EL (cell line): ENCODE measurements around the gene IL12A.

Source experiments
- DNase-seq: peaks from one replicate; pipeline ENCODE4 v3.0.0-alpha.2; 2016

The IL12A gene

DNA sequence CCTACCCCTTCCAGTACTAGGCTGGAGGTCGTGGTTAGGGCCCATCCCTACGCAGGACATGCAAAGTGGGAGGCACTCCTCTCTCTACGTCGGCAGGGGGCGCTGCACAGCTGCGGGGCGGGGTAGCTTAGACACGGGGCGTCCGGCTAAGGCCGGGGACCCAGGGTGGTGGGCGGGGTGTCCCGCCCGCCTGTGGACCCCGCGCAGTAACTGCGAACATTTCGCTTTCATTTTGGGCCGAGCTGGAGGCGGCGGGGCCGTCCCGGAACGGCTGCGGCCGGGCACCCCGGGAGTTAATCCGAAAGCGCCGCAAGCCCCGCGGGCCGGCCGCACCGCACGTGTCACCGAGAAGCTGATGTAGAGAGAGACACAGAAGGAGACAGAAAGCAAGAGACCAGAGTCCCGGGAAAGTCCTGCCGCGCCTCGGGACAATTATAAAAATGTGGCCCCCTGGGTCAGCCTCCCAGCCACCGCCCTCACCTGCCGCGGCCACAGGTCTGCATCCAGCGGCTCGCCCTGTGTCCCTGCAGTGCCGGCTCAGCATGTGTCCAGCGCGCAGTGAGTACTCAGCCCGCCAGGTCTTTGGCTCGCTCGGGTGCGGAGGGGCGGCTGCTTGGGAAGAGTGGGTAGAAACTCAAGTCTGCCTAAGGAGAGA lies at the start of gene IL12A:
Gene IL12A (plus strand): TSS at position 219 of the 655 bp plus-strand sequence.
- DNase-seq: peak; percentile 83

DNA sequence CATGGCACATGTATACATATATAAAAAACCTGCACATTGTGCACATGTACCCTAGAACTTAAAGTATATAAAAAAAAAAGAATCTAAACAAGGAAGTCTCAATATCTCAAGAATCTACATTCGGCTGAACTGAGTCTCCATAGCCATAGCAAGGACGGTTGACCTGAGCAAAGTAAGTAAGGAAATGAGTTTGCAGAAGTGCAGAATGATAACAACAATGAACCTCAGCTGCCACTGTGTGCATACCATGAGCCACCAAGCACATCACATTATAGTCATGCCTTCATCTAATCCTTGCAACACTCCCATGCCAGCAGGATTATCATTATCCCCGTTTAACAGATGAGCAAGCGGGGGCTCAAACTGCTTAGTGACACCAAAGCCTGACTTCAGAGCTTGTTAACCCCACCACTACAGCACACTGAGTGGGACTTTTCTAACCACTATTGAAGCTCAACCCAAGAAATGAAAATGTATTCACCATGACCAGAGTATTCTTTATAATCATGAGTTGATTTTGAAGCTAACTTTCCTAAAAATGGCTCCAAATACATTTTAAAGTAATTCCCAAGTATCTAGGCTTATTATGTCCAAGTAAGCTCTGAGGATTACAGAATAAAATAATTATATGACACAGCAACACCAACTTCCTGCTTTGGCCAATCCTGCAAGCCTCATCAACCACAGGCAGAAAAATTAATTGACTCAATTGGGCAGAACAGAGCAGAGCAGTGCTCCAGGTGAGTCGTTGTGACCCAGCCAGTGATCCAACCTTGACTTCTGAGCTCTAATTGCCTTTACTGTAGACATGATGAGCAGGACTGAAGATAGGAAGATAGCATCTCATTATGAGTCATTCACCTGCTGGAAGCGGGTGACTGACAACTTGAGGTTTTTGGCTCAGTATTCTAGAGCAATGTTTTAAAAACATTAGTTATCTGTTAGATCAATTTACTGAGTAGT lies 47.3 kb upstream of the IL12A start:
- DNase-seq: peak; percentile 40

DNA sequence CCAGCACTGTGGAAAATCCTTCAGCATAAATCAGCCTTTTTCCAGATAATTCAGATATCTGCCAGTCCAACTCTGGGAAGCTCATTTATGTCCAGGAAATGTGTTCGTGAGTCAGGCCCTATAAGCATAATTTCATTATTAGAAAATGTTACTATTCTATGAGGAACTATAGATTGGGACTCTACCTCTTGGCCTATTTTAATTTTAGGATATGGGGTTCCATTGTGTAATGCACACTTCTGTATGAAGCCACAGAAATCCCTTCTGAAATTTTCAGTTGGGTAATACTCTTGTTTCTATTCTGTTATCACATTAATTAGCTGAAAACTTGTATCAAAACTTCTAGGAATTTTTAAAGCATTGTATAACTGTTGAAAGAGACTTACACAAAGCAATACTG lies 43.9 kb upstream of the IL12A start:
- DNase-seq: no peak

DNA sequence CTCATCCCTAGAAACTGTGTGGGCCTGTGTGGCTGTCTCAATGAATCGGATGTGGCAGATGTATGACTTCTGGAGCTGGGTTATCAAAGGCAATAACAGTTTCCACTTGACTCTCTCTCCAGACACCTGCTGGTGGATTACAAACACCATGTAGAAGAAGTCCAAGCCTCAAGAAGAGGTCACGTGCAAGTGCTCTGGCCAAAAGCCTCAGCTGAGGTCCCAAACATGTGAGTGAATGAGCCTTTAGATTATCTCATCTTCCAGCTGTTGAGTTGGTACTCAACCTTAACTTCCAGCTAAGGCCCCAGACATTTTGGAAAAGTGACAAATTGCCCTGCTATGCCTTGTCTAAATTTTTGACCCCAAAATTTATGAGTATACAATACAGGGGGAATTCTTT lies 42.7 kb upstream of the IL12A start:
- DNase-seq: no peak

DNA sequence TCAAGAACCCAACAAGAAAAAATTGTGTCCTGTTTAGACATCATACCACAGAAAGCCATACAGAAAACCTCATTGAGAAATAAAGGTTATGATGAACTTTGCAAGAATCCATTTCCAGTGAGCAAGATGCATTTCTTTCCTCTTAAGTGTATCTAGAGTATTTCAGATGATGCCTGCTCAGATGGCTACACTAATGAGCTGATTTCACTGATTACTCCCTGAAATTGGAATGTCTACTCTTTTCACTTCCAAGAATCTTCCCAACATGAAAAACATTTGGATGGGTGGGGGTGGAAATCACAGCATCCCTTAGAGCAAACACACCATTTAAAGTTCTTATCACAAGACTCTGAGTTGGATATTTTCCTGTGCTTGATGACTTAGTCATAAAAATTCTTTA lies 41.4 kb upstream of the IL12A start:
- peak; percentile 93 for DNase-seq

DNA sequence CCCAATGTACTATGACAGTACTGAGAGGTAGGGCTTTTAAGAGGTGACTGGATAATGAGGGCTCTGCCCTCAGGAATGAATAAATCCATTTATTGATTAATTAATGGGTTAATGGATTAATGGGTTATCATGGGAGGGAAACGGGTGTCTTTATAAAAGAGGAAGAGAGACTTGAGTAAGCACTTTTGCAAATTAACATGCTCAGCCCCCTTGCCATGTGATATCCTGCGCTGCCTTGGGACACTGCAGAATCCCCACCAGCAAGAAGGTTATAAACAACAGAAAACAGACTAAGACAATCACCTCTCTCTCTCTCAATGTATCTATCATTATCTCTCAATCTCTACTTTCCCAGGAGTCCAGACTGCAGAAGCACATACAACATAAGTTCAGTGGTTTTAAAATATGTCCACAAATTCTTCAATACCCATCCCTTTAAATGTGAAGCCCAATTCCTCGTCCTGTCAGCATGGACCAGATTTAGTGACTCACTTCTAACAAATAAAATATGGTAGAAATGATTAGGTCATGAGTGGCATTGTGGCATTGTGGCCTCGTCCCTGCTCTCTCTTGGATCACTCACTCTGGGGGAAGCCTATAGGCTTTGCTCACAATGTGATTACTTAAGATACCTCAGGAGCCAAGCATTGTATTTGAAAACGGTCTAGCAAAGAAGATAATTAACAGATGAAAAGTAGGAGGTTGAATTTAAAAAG lies 40.0 kb upstream of the IL12A start:
- DNase-seq: peak; percentile 79

DNA sequence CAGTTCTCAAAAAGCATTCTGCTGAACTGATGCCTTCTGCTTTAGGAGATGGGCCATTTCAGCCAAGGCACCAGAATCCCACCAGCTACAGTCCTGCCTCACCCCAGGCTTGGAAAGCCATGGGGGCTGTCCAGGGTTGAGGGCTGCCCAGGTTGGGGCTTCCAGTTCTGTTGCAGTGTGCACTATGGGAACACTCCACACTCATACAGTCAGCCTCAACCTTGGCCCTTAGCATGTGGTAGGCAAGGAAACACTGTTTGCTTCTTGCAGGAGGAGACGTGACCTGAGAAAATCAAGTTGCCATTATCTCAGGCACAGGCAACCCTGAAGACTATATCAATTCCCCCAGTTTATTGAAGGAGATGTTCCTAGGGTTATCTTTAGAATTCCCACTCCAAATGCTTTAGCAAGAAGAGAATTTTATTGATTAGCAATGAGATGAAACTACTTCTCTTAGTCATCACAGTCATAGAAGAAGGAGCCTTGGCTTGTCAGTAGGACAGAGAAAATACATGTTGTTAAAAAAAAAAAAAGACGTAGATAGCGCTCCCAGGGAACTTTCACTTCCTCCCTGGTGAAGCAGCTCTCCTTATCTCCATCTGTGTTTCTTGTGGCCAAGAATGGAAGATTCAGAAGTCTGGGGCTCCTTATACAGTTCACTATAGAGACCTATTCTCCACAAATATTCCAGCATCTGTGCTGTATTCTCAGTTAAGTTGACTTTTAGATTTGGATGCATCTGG lies 38.3 kb upstream of the IL12A start:
- no peak for DNase-seq

DNA sequence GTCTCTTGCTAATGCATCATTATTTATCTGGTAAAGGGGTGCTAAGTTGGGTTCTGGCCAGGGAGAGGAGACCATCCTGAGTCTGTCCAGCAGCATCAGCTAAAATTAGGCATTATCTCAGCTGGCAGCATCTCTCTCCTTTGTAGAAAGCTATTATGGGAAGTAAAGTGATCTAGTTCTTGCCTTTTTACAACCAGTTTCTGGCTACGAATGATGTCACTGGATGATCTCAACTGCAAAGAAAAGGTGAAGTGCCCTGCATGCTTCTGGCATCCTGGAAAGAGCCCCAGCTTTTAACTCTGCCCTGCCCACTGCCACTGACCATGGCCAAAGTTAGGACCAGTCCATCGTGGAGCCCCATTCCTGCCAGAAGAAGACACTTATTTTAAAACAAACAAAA lies 37.1 kb upstream of the IL12A start:
- DNase-seq: no peak

DNA sequence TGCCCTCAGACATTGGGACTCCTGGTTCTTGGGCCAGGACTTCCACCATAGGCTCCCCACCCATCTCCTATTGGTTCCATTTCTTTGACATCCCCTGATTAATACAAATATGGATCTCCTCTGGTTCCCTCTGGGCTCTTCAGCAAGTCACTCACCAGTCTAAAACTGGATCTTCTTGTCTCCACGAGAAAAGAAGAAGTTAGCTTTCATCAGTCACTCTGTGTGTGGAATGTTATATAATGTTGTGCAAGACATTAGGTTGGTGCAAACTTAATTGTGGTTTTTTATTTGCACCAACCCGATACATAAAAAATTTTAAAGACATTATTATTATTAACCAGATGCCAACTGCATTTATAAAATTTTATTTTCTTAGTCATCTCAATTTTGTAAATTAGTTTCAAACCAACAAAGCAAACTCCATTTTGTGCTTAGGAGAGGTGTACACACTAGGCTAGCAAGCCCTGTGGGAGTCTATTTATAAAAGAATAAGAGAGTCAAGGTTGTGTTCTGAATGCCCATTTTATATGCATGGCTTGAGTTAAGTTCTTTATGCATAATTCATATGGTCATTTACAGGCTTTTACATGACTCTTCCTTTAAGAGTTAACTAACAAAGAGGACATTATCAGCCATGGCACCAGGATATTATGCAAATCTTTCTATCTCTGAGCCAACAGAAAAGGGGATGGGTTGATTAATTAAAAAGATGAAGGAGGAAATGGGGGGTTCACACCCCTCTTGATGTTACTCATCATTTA lies 35.1 kb upstream of the IL12A start:
- DNase-seq: no peak

DNA sequence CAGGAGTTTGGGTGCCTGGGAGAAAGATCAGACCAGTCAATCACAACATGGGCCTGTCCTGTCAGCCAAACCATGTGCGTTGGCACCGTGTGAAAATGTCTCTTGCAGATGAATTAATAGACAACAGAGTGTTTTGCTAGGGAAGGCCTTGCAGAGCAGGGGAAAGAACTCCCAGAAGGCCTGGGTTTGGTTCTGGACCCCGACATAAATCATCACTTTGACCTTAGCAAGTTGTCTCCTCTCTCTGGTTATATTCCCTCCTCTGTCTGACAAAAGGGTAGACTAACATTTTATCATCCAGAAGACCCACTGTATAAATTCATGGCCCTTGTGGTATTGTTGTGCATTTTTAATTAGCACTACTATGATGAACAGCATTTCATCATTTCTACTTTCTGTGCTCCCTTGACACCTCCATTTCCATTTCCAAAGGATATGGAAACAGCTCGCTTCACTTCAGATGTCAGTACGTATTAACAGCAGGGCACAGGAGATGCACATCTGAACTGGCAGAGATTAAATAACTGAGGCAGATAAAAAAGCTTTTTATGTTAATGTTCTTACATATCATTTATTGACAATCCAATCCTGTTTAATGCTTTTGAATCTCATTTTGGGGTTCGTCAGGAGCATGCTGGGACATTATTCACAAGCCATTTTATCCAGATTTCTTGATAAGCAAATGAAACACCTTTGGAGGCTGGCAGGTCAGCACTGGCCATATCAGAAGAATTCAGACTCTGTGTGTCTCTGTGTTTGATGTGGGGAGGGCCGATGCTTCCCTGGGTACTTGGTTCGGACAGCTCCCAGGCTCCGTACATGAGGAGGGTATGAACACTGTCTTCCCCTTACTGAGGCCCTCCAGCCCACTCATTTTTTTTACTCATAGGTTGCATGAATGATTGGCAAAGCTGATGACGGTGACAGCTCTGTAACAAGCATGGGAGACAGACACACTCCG lies 28.2 kb upstream of the IL12A start:
- no peak for DNase-seq

DNA sequence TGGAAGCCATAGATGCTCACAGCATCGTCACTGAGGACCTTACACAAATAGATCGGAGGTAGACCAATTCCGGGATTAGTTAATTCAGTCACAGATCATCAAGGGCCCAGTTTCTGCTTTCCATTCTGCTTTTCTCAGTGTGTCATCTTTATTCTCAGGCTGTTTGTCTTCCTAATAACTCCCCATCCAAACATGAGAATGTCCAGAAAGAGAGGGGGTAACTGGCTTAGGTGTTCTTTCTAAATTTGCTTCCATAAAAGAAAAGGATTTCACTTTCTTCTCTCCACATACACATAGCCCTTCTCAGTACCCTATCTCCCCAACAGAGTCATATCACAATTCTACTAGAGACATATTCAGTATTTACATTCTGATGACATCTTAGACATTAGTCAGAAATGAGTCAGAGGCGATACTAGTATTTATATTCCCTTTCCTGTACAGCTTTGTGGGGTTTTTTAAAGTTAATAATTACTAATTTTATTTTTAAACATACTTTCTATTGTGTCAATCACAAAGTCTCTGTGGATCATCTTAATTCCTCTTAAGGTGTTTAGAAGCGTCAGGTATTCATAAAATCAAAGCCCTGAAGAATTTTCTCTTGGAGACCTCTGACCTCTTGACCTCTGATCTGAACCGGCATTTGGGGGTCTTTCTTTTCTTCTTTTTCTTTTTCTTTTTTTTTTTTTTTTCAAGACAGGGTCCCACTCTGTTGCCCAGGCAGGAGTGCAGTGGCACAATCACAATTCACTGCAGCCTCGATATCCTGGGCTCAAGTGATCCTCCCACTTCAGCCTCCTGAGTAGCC lies 24.3 kb upstream of the IL12A start:
- peak; percentile 85 for DNase-seq

DNA sequence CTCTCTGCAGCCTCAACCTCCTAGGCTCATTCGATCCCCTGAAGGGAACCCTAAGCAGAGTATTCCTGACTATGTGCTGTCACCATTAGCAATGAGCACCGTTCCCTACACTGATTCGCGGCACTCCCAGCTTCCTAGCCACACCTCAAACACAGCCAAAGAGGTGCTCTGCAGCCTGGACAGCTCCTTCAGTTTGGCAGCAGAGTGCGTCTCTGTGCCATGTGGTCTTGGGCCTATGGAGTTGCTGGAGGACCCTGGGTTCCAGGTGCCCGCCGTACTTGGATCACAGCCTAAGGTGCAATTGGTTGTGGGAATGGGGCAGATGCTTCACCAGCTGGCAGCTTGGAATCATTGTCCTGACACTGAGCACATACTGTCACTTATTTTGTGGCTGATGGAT lies 17.3 kb upstream of the IL12A start:
- no peak for DNase-seq

DNA sequence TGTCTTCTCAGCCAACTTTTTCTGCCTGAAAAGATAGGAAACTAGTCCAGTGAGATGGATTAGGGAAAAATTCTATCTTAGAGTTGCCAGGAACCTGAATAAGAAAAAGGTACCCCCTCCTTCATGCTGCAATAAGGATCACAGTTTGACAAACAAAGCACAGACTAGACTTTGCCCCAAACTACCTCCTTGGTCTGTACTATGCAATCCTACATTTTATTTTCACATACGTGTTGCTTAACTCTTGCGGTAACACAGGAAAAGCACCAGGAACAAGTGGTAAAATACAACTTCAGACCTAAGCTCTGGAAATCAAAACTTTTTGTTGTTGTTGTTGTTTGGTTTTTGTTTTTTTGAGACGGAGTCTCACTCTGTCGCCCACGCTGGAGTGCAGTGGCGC lies 11.3 kb upstream of the IL12A start:
- DNase-seq: no peak

DNA sequence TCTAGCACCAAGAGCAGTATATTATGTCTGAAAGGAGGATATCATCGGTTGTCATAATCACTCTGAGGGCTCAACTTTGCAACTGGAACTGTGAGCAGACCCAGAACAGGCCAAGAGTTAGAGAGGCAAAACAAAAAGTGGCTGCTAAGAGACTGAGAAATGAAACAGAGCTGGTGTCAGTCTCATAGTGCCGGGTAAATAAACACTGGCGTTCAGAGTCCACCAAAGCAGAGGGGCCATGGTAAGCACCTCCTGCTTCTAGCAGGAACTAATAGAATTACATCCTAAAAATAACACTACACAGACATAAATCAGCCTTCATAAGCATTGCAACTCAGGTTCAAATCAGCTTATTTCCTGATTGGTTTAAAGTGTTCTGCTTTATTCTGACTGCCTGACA lies 10.3 kb upstream of the IL12A start:
- no peak for DNase-seq

DNA sequence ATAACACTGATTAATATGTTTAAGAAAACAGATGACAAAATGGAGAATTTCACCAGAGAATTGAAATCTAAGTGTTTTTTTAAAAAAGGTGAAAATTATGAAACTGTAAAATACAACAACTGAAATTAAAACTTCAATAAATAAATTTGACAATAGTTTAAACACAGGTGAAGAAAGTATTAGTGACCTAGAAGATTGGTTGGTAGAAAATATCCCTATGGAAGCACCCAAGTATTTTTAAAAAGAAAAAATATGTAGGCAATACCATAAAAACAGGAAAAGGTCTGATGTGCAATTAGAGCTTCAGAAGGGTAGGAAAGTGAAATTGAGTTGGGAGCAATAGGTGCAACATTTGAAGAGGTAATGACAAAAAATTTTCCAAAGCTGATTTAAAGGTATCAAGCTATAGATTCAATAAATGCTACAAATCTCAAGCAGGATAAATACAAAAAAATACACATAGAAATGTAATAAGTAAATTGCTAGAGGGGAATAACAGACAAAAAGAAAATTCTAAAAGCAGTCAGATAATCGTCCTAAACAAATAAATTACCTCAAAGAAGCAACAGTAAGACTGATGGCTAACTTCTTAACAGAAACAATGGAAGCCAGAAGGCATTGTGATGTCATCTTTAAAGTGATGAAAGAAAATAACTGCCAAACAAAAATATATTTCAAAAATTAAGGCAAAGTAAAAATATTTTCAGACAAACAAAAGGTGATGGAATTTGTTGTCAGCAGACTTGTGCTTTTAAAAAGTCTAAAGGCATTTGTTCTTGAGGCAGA lies 9.5 kb upstream of the IL12A start:
- no peak for DNase-seq

DNA sequence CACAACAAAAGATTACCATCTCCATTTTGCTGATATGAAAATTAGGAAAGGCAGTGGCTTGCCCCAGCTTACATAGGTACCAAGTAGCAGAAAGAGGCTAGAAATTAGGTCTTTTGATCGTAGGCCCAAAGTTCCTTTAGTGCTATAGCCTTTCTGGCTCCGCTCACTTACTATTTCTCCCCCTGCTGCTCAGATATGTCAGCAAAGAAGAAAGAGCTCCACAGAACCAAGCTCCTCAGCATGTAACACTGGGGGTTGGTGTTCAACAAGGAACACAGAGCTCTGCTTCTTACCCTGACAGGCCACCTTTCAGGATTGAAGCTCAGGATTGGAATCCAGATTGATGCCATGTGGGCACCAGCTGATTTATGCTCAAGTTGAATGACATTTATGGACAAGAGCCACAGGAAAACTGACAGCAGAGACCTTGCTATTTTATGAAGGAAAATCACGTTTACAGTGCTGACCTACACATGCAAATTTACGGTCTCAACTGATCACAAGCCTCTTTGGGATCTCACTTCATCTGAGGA lies 6.1 kb upstream of the IL12A start:
- DNase-seq: no peak

DNA sequence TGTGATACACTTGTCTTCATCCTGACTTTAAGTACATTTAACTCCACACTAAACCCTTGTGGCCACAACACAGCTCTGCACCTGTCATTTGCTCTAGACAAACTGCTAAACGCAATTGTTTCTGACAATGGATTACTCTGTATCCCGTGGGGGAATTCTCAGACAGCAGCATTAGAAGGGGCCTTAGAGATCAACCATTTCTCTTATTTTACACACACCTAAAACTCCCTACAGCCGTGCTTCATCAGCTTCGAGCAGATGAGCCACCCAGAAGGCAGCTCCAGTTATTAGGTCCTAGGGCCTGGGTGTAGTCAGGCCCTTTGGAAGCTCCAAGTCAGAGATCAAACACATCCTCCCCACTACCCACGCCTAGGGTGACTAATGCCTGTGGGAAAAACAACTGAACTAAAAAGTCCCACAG lies 1.3 kb upstream of the IL12A start:
- peak; percentile 83 for DNase-seq

DNA sequence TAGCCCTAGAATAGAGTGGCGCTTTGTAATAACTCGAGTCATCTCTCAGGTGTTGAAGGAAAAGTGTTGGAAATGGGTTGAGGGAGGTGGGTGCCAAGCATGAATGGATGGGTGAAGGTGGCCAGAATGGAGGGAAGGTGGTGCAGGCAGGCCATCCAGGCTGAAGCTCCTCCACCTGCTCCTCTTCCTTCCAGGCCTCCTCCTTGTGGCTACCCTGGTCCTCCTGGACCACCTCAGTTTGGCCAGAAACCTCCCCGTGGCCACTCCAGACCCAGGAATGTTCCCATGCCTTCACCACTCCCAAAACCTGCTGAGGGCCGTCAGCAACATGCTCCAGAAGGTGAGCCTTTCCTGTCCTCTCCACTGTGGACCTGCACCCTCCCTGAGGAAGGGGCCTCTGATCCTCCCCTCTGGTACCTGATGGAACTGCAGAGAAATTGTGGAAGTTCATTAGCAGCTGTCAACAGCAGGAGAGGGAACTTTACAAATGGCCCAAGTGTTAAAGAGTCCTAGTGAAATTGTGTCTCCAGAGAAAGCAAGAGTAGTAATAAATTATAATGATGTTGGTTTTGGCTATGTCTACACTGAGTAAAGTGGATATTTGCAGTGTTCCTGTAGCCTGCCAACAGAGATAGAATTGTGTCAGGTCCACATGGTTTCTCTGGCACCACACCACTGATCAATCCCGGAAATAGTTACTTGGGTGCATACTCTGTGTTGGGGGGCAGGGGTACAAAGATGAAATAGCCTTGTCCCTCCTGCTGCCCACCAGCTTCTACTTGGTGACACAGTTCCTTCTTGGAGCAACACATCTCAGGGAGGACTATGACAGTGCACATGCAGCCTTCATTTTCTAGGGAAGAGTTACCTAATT lies 1.6 kb downstream of the IL12A start:
- no peak for DNase-seq
